Measurements from ENCODE around the gene UBD. TPM values are rescaled to one million over a fixed set of nuclear protein-coding genes. Genes with fewer than 3 reads are reported as not detected.

UBD gene
- total and polyA plus RNA-seq, 2 experiments from 2014 or later, result not detected

DNA sequence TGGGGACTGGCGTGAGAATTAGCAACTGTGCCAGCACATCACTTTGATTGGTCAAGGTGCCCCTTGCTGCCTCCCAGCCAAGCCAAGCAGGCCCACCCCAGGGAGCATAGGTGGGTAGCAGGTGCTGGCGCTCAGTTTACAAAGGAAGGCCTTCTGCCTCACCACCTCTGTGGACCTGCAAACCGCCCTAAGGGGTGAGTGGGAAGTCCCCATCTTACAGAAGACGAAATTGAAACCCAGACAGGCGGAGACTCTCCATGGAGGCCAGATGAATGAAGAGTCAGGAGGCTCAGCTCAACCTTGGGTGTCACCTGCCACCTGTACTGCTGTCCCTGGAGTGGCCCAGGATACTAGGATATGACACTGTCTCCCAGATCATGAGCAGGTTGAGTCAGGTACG lies 50.3 kb downstream of the UBD start:
- H2AFZ ChIP-seq, result no peak overlapping the region
- H3K27ac Mint-ChIP-seq, result no peak overlapping the region
- H3K4me1 Mint-ChIP-seq, result peaks cover 7% of the 10 kb centered on the region
- H3K36me3 Mint-ChIP-seq (ENCODE audit: low read depth), result no peaks in the 10 kb centered on the region; the same call in 2 of the 3 replicates
- TF ChIP-seq, protein P1, sequence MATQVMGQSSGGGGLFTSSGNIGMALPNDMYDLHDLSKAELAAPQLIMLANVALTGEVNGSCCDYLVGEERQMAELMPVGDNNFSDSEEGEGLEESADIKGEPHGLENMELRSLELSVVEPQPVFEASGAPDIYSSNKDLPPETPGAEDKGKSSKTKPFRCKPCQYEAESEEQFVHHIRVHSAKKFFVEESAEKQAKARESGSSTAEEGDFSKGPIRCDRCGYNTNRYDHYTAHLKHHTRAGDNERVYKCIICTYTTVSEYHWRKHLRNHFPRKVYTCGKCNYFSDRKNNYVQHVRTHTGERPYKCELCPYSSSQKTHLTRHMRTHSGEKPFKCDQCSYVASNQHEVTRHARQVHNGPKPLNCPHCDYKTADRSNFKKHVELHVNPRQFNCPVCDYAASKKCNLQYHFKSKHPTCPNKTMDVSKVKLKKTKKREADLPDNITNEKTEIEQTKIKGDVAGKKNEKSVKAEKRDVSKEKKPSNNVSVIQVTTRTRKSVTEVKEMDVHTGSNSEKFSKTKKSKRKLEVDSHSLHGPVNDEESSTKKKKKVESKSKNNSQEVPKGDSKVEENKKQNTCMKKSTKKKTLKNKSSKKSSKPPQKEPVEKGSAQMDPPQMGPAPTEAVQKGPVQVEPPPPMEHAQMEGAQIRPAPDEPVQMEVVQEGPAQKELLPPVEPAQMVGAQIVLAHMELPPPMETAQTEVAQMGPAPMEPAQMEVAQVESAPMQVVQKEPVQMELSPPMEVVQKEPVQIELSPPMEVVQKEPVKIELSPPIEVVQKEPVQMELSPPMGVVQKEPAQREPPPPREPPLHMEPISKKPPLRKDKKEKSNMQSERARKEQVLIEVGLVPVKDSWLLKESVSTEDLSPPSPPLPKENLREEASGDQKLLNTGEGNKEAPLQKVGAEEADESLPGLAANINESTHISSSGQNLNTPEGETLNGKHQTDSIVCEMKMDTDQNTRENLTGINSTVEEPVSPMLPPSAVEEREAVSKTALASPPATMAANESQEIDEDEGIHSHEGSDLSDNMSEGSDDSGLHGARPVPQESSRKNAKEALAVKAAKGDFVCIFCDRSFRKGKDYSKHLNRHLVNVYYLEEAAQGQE (IDR thresholded peaks at IDR 0.05; ENCODE audit: unreplicated experiment), result no peak
- TF ChIP-seq ZNF331 (CRISPR knock-in tag; IDR thresholded peaks at IDR 0.05; ENCODE audit: low read depth) (no peak), POLR2AphosphoS5 (IDR thresholded peaks at IDR 0.05; ENCODE audit: low read depth) (no peak), STAT1 (IDR thresholded peaks at IDR 0.05; ENCODE audit: unreplicated experiment) (no peak), CREB1 (CRISPR knock-in tag; IDR thresholded peaks at IDR 0.05; ENCODE audit: low read depth) (no peak), JUNB (IDR thresholded peaks at IDR 0.05; ENCODE audit: unreplicated experiment) (no peak), EZH2phosphoT487 (IDR thresholded peaks at IDR 0.05; ENCODE audit: unreplicated experiment) (no peak), NANOG (IDR thresholded peaks at IDR 0.05; ENCODE audit: borderline replicate concordance) (no peak), ZNF114 (CRISPR knock-in tag; IDR thresholded peaks at IDR 0.05) (no peak)
- TF ChIP-seq, protein P2, sequence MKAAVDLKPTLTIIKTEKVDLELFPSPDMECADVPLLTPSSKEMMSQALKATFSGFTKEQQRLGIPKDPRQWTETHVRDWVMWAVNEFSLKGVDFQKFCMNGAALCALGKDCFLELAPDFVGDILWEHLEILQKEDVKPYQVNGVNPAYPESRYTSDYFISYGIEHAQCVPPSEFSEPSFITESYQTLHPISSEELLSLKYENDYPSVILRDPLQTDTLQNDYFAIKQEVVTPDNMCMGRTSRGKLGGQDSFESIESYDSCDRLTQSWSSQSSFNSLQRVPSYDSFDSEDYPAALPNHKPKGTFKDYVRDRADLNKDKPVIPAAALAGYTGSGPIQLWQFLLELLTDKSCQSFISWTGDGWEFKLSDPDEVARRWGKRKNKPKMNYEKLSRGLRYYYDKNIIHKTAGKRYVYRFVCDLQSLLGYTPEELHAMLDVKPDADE (IDR thresholded peaks at IDR 0.05), result no peak
- TF ChIP-seq, protein P3, sequence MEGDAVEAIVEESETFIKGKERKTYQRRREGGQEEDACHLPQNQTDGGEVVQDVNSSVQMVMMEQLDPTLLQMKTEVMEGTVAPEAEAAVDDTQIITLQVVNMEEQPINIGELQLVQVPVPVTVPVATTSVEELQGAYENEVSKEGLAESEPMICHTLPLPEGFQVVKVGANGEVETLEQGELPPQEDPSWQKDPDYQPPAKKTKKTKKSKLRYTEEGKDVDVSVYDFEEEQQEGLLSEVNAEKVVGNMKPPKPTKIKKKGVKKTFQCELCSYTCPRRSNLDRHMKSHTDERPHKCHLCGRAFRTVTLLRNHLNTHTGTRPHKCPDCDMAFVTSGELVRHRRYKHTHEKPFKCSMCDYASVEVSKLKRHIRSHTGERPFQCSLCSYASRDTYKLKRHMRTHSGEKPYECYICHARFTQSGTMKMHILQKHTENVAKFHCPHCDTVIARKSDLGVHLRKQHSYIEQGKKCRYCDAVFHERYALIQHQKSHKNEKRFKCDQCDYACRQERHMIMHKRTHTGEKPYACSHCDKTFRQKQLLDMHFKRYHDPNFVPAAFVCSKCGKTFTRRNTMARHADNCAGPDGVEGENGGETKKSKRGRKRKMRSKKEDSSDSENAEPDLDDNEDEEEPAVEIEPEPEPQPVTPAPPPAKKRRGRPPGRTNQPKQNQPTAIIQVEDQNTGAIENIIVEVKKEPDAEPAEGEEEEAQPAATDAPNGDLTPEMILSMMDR (conservative IDR thresholded peaks at IDR 0.05; ENCODE audit: low read depth in 2 of 2), result no peak
- TF ChIP-seq, protein P4, sequence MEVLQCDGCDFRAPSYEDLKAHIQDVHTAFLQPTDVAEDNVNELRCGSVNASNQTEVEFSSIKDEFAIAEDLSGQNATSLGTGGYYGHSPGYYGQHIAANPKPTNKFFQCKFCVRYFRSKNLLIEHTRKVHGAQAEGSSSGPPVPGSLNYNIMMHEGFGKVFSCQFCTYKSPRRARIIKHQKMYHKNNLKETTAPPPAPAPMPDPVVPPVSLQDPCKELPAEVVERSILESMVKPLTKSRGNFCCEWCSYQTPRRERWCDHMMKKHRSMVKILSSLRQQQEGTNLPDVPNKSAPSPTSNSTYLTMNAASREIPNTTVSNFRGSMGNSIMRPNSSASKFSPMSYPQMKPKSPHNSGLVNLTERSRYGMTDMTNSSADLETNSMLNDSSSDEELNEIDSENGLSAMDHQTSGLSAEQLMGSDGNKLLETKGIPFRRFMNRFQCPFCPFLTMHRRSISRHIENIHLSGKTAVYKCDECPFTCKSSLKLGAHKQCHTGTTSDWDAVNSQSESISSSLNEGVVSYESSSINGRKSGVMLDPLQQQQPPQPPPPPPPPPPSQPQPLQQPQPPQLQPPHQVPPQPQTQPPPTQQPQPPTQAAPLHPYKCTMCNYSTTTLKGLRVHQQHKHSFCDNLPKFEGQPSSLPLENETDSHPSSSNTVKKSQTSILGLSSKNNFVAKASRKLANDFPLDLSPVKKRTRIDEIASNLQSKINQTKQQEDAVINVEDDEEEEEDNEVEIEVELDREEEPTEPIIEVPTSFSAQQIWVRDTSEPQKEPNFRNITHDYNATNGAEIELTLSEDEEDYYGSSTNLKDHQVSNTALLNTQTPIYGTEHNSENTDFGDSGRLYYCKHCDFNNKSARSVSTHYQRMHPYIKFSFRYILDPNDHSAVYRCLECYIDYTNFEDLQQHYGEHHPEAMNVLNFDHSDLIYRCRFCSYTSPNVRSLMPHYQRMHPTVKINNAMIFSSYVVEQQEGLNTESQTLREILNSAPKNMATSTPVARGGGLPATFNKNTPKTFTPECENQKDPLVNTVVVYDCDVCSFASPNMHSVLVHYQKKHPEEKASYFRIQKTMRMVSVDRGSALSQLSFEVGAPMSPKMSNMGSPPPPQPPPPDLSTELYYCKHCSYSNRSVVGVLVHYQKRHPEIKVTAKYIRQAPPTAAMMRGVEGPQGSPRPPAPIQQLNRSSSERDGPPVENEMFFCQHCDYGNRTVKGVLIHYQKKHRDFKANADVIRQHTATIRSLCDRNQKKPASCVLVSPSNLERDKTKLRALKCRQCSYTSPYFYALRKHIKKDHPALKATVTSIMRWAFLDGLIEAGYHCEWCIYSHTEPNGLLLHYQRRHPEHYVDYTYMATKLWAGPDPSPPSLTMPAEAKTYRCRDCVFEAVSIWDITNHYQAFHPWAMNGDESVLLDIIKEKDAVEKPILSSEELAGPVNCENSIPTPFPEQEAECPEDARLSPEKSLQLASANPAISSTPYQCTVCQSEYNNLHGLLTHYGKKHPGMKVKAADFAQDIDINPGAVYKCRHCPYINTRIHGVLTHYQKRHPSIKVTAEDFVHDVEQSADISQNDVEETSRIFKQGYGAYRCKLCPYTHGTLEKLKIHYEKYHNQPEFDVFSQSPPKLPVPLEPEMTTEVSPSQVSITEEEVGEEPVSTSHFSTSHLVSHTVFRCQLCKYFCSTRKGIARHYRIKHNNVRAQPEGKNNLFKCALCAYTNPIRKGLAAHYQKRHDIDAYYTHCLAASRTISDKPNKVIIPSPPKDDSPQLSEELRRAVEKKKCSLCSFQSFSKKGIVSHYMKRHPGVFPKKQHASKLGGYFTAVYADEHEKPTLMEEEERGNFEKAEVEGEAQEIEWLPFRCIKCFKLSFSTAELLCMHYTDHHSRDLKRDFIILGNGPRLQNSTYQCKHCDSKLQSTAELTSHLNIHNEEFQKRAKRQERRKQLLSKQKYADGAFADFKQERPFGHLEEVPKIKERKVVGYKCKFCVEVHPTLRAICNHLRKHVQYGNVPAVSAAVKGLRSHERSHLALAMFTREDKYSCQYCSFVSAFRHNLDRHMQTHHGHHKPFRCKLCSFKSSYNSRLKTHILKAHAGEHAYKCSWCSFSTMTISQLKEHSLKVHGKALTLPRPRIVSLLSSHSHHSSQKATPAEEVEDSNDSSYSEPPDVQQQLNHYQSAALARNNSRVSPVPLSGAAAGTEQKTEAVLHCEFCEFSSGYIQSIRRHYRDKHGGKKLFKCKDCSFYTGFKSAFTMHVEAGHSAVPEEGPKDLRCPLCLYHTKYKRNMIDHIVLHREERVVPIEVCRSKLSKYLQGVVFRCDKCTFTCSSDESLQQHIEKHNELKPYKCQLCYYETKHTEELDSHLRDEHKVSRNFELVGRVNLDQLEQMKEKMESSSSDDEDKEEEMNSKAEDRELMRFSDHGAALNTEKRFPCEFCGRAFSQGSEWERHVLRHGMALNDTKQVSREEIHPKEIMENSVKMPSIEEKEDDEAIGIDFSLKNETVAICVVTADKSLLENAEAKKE (CRISPR knock-in tag; IDR thresholded peaks at IDR 0.05), result no peak
- no peak overlapping the region for H3K4me3 ChIP-seq
- H4K20me1 ChIP-seq (replicated peaks; ENCODE audit: insufficient read depth), result no peaks in the 10 kb centered on the region; the same call in 1 of the 2 replicates
- H3K9me3 Mint-ChIP-seq, result no peaks in the 10 kb centered on the region; the same call in 2 of the 3 replicates
- H3K27ac ChIP-seq (ENCODE audit: low read depth), result no peak overlapping the region
- no peaks in the 10 kb centered on the region for H3K79me2 ChIP-seq (replicated peaks; ENCODE audit: insufficient read depth)
- no peaks in the 10 kb centered on the region for H3K4me1 ChIP-seq (ENCODE audit: insufficient read depth)
- H3K36me3 ChIP-seq (ENCODE audit: insufficient read depth), result no peaks in the 10 kb centered on the region
- no peaks in the 10 kb centered on the region for H3K27me3 ChIP-seq (ENCODE audit: insufficient read depth)
- H3K27me3 Mint-ChIP-seq (ENCODE audit: insufficient read depth, low read depth, poor library complexity), result no peaks in the 10 kb centered on the region
- H3F3A ChIP-seq (replicated peaks; ENCODE audit: low read depth), result no peaks in the 10 kb centered on the region
- H3K4me3 Mint-ChIP-seq, result no peak overlapping the region
- DNase-seq (ENCODE audit: low spot score) (no peak), ATAC-seq (no peak)
- no peak overlapping the region for H3K4me2 ChIP-seq
- H3K9me2 ChIP-seq (ENCODE audit: insufficient read depth), result peaks cover 21% of the 10 kb centered on the region; the same call in 1 of the 2 replicates
